Neuronal stem cell (in vitro differentiated cells): ENCODE measurements around the gene COX17.

Source experiments
- DNase-seq: peaks from one replicate; pipeline ENCODE4 v3.0.0-alpha.2; 2013; ENCODE audit warnings: low spot score
- H2AFZ ChIP-seq: one replicate; pipeline ENCODE4 v1.6.1; 2013; ENCODE audit warnings: mild to moderate bottlenecking, low read length, inconsistent platforms
- H2AK5ac ChIP-seq: 2 replicates; pipeline ENCODE4 v1.6.1; 2013; ENCODE audit warnings: low read depth, mild to moderate bottlenecking, inconsistent platforms, low read length, moderate library complexity, mixed read lengths
- H2BK120ac ChIP-seq: 2 replicates; pipeline ENCODE4 v1.6.1; 2013; ENCODE audit warnings: low read depth, mild to moderate bottlenecking, inconsistent platforms, low read length, moderate library complexity, mixed read lengths
- H2BK12ac ChIP-seq: one replicate; pipeline ENCODE4 v1.6.1; 2013; ENCODE audit warnings: low read length, inconsistent platforms
- H2BK15ac ChIP-seq: 2 replicates; pipeline ENCODE4 v1.6.1; 2013; ENCODE audit warnings: mild to moderate bottlenecking, low read length, inconsistent platforms, mixed read lengths
- H2BK5ac ChIP-seq: one replicate; pipeline ENCODE4 v1.6.1; 2013; ENCODE audit warnings: inconsistent platforms, mild to moderate bottlenecking, low read length, moderate library complexity
- H3K14ac ChIP-seq: one replicate; pipeline ENCODE4 v1.6.1; 2013; ENCODE audit warnings: low read length, inconsistent platforms
- H3K18ac ChIP-seq: 2 replicates; pipeline ENCODE4 v1.6.1; 2013; ENCODE audit warnings: low read length, inconsistent platforms
- H3K23ac ChIP-seq: 2 replicates; pipeline ENCODE4 v1.6.1; 2013; ENCODE audit warnings: low read depth, mild to moderate bottlenecking, mixed read lengths, low read length, inconsistent platforms; ENCODE audit not compliant: poor library complexity
- H3K27ac ChIP-seq: replicated peaks from 3 replicates; pipeline ENCODE4 v1.5.1; 2013; ENCODE audit warnings: low read length, inconsistent platforms
- H3K27me3 ChIP-seq, 3 experiments: 2 replicates each; pipeline ENCODE4 v1.6.1; 2013; ENCODE audit warnings: low read length in 3 of 3, mild to moderate bottlenecking in 2 of 3, inconsistent platforms in 1 of 3, low read depth in 1 of 3, mixed read lengths in 1 of 3, moderate library complexity in 1 of 3; ENCODE audit not compliant: control insufficient read depth in 3 of 3, insufficient read depth in 3 of 3
- H3K36me3 ChIP-seq, 2 donors: replicated peaks in 1 of 2; 2 replicates each; pipeline ENCODE4 v1.6.1; 2013; ENCODE audit warnings: low read length in 2 of 2; ENCODE audit not compliant: control insufficient read depth in 2 of 2, insufficient read depth in 2 of 2
- H3K4ac ChIP-seq: 2 replicates; pipeline ENCODE4 v1.6.1; 2013; ENCODE audit warnings: inconsistent platforms, mild to moderate bottlenecking, low read length, moderate library complexity
- H3K4me1 ChIP-seq, 2 donors: 1 replicate in 1 of 2; 2 replicates in 1 of 2; pipeline ENCODE4 v1.6.1; 2013; ENCODE audit warnings: low read length in 2 of 2, low read depth in 1 of 2; ENCODE audit not compliant: control insufficient read depth in 2 of 2, insufficient read depth in 1 of 2
- H3K4me2 ChIP-seq: one replicate; pipeline ENCODE4 v1.6.1; 2013; ENCODE audit warnings: mild to moderate bottlenecking, low read length, inconsistent platforms; ENCODE audit not compliant: insufficient read depth, poor library complexity, severe bottlenecking
- H3K4me3 ChIP-seq, 2 donors: 2 replicates each; pipeline ENCODE4 v1.5.1; 2013; ENCODE audit warnings: low read length in 2 of 2, mild to moderate bottlenecking in 2 of 2, inconsistent platforms in 1 of 2, moderate library complexity in 1 of 2
- H3K79me1 ChIP-seq: one replicate; pipeline ENCODE4 v1.6.1; 2013; ENCODE audit warnings: low read depth, mild to moderate bottlenecking, inconsistent platforms, low read length, moderate library complexity
- H3K9ac ChIP-seq: one replicate; pipeline ENCODE4 v1.6.1; 2013; ENCODE audit warnings: mild to moderate bottlenecking, low read depth, low read length, inconsistent platforms; ENCODE audit not compliant: poor library complexity
- H3K9me3 ChIP-seq, 2 donors: replicated peaks in 1 of 2; 2 replicates each; pipeline versions ENCODE3 to v1.6.1; 2013; ENCODE audit warnings: low read length in 2 of 2, mild to moderate bottlenecking in 2 of 2, inconsistent platforms in 1 of 2, low read depth in 1 of 2, mixed read lengths in 1 of 2, moderate library complexity in 1 of 2; ENCODE audit not compliant: control insufficient read depth in 2 of 2, insufficient read depth in 1 of 2
- H4K8ac ChIP-seq: one replicate; pipeline ENCODE4 v1.6.1; 2013; ENCODE audit warnings: low read depth, mild to moderate bottlenecking, inconsistent platforms, low read length, moderate library complexity
- H4K91ac ChIP-seq: one replicate; pipeline ENCODE4 v1.6.1; 2013; ENCODE audit warnings: low read length, low read depth, mild to moderate bottlenecking, inconsistent platforms; ENCODE audit not compliant: poor library complexity
- WGBS, 2 donors: extraction: QIAGEN DNeasy Blood & Tissue Kit; methylation state at CpG; one replicate each; pipeline ENCODE4 v1.1.7; 2013; ENCODE audit warnings: missing lambda C conversion rate in 2 of 2, mixed read lengths in 1 of 2; ENCODE audit not compliant: insufficient read length in 2 of 2, insufficient replicate concordance in 1 of 2; ENCODE audit errors: extremely low coverage in 2 of 2; 5-methylcytosine and 5-hydroxymethylcytosine counted together

The COX17 gene

DNA sequence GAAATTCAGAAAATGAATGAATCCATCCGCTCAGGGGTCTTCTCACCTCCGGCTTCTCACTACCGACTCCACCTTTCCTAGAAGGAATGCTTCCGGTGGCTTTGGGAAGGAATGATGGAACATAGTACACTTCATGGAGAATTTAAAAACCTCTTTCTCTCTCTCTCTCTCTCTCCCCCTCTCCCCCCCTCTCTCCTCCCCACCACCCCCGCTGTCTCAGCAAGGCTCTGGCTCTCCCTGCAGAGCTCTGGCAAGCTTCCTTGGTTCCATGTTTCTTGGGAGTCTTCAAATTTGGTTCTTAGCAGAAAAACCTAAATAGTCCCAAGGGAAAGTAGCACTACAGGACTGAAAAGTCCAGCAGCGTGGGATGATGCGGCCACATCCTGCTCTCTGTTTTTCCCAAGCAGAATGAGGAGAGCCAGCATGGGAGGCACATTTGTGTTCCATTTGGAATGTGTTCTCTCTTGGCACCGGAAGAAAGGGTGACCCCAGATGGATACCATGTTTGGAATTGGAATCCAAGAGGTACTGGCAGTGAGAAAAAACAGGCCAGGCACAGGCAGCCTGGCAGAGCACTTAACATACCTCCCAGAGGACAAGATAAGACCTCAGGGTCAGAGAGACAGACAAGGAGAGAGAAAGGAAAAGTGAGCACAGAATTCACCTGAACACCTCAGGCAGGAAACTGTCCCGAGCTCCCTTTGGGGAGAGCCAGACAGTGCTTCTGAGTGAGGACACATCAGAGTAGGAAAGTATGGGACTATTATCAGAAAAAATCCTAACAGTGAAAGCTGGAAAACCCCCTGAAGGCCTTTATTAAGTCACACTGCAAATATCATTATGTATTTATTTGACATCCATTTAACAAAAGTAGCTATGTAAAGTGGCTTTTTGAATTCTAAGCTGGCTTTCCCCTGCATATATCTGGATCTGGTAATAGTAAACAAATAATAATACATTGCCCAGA, 16.4 kb downstream of the COX17 start, which contains the start of gene POPDC2:
Gene POPDC2, minus strand, starts transcription at position 116 of the 967 bp plus-strand sequence. CDS start 166 bp downstream, outside the sequence.
- H3K27ac ChIP-seq = no peak within 1 kb of the TSS
- no peak within 1 kb of the TSS for H2AK5ac ChIP-seq
- DNase-seq = no peak
- H3K4me1 ChIP-seq = no peaks in the 10 kb centered on the region
- no peak within 1 kb of the TSS for H2BK5ac ChIP-seq
- H3K23ac ChIP-seq = no peak within 1 kb of the TSS
- H3K79me1 ChIP-seq = no peaks in the 10 kb centered on the region
- H2AFZ ChIP-seq = no peak within 1 kb of the TSS
- no peaks in the 10 kb centered on the region for H3K36me3 ChIP-seq
- H3K14ac ChIP-seq = no peak within 1 kb of the TSS
- H4K91ac ChIP-seq = no peak within 1 kb of the TSS
- no peaks in the 10 kb centered on the region for H3K27me3 ChIP-seq
- H2BK12ac ChIP-seq = no peak within 1 kb of the TSS
- H2BK120ac ChIP-seq = no peak within 1 kb of the TSS
- no peak within 1 kb of the TSS for H2BK15ac ChIP-seq
- H4K8ac ChIP-seq = no peak within 1 kb of the TSS
- peak within 1 kb of the TSS; percentile 24 for H3K9ac ChIP-seq
- H3K4me2 ChIP-seq = no peak within 1 kb of the TSS
- H3K4me3 ChIP-seq = no peak within 1 kb of the TSS
- H3K18ac ChIP-seq = no peak within 1 kb of the TSS
- no peak within 1 kb of the TSS for H3K4ac ChIP-seq
- H3K9me3 ChIP-seq = no peaks in the 10 kb centered on the region
- no CpG with 5 or more reads among the region's 9 CpGs for WGBS, 2 donors

DNA sequence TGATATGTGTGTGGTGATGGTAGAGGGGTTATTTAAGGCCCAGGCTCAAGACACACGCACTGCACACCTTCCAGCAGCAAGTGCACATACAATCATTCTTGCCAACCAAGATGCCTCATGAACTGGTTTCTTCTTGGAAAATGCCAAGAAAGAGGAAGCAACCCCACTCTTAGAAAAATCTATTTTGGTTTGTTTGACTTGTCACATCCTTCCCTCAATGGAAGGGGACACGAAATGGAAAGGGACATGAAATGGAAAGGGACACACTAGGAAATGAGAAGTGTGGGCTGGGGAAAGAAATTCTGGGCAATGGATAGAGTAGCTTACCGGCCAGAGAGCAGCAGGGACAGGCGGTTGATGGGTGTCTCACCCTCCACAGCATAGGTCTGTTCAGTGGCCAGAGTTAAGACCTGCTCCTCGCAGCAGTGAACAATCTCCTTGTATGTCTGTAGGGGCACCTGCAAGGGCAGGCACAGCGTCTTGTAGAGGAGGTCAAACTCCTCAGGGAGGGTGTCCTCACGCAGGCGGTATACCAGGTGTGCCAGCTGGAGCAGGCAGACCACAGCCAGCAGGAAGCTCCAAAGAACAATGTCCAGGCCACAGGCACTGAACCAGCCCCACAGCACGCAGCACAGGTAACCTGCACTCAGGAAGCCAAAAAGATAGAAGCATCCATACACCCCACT, 17.5 kb downstream of the COX17 start:
- Histone ChIP-seq H2BK5ac (no peak overlapping the region), H3K4me1 (no peaks in the 10 kb centered on the region), H3K18ac (no peak overlapping the region), H3K79me1 (no peaks in the 10 kb centered on the region), H4K91ac (no peak overlapping the region), H4K8ac (no peak overlapping the region), H2BK15ac (no peak overlapping the region), H3K27me3 (no peaks in the 10 kb centered on the region), H2BK120ac (no peak overlapping the region), H2BK12ac (no peak overlapping the region), H3K36me3 (no peaks in the 10 kb centered on the region), H3K4me3 (no peak overlapping the region), H3K4me2 (no peak overlapping the region), H3K14ac (no peak overlapping the region), H3K4ac (no peak overlapping the region), H2AK5ac (no peak overlapping the region), H3K27ac (no peak overlapping the region), H2AFZ (no peak overlapping the region), H3K23ac (no peak overlapping the region), H3K9ac (peak overlapping the region; percentile 24), H3K9me3 (no peaks in the 10 kb centered on the region)
- DNase-seq = no peak
- WGBS, 2 donors = no CpG with 5 or more reads among the region's 9 CpGs

DNA sequence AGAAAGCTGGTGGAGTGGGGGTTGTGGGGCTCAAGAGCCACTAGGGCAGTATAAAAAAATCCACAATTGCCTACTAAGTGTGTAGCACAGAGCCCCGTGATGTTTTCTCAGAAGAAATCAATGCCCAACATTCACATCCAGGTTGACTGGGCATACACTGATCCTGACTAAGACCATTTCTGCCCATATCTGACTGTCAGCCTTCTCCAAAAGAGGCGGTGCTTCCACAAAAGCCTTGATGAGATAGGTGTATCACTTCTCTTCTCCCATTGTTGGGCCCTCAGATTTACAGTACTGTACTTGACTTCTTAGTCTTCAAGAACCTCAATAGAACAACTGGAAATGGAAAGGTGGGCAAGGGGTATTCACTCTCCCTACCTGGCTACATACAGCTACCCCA, 18.2 kb downstream of the COX17 start:
- H3K14ac ChIP-seq = no peak overlapping the region
- H2BK15ac ChIP-seq = no peak overlapping the region
- no peak for DNase-seq
- H2AK5ac ChIP-seq = no peak overlapping the region
- H2BK120ac ChIP-seq = no peak overlapping the region
- H3K79me1 ChIP-seq = no peaks in the 10 kb centered on the region
- no peak overlapping the region for H3K18ac ChIP-seq
- no peak overlapping the region for H3K4ac ChIP-seq
- no peak overlapping the region for H3K4me3 ChIP-seq
- H3K23ac ChIP-seq = no peak overlapping the region
- no peak overlapping the region for H3K27ac ChIP-seq
- H2BK12ac ChIP-seq = no peak overlapping the region
- H2BK5ac ChIP-seq = no peak overlapping the region
- WGBS, 2 donors = no CpG with 5 or more reads among the region's 2 CpGs
- H3K27me3 ChIP-seq = no peaks in the 10 kb centered on the region
- no peak overlapping the region for H3K9ac ChIP-seq
- no peak overlapping the region for H4K8ac ChIP-seq
- H3K9me3 ChIP-seq = no peaks in the 10 kb centered on the region
- H2AFZ ChIP-seq = no peak overlapping the region
- no peaks in the 10 kb centered on the region for H3K36me3 ChIP-seq
- H3K4me1 ChIP-seq = no peaks in the 10 kb centered on the region
- no peak overlapping the region for H3K4me2 ChIP-seq
- H4K91ac ChIP-seq = no peak overlapping the region
